GM18909 (cell line): ENCODE results near the gene TMEM184B.
"Not testable (repeated sequence)": the region's sequence is repeated elsewhere in the genome, so short reads cannot be mapped to it uniquely, and the experiment has no call there.

Experiments used
- ATAC-seq: cut with Tn5 transposase; IDR thresholded peaks from one replicate; pipeline ENCODE4 v1.9.1; 2021; ENCODE audit warnings: mild to moderate bottlenecking; ENCODE audit not compliant: unreplicated experiment, poor library complexity

Gene TMEM184B

GRCh38 chr22:38187413-38188212, 85.2 kb downstream of the TMEM184B start:
- ATAC-seq, result no peak

GRCh38 chr22:38186429-38186828, 86.4 kb downstream of the TMEM184B start:
- ATAC-seq, result no peak

GRCh38 chr22:38184788-38185187, 88.0 kb downstream of the TMEM184B start:
- no peak for ATAC-seq

GRCh38 chr22:38181453-38182200, 91.2 kb downstream of the TMEM184B start, which contains the start of gene PLA2G6:
PLA2G6 (minus strand) TSS chr22:38181830; CDS start chr22:38169426, 12,404 bp downstream.
- peak; percentile 86 for ATAC-seq

GRCh38 chr22:38180841-38181452, 91.9 kb downstream of the TMEM184B start:
- no peak for ATAC-seq

GRCh38 chr22:38178605-38178937, 94.2 kb downstream of the TMEM184B start:
- not testable (repeated sequence) for ATAC-seq

GRCh38 chr22:38177926-38178604, 94.7 kb downstream of the TMEM184B start:
- ATAC-seq, result no peak

GRCh38 chr22:38177571-38177925, 95.3 kb downstream of the TMEM184B start:
- ATAC-seq, result not testable (repeated sequence)

- no peak for ATAC-seq
Observed at GRCh38 chr22:38177044-38177443, 95.8 kb downstream of the TMEM184B start.

- ATAC-seq, result no peak
Observed at GRCh38 chr22:38176170-38176741, 96.6 kb downstream of the TMEM184B start.

GRCh38 chr22:38175206-38176118, 97.3 kb downstream of the TMEM184B start:
- ATAC-seq, result no peak

- ATAC-seq, result no peak
Observed at GRCh38 chr22:38174626-38175025, 98.2 kb downstream of the TMEM184B start.

GRCh38 chr22:38173641-38173906, 99.2 kb downstream of the TMEM184B start:
- no peak for ATAC-seq

GRCh38 chr22:38172832-38173640, 99.8 kb downstream of the TMEM184B start:
- no peak for ATAC-seq

- ATAC-seq, result no peak
Observed at GRCh38 chr22:38171927-38172831, 100.6 kb downstream of the TMEM184B start.

- ATAC-seq, result no peak
Observed at GRCh38 chr22:38170469-38170868, 102.3 kb downstream of the TMEM184B start.
